Activated gamma-delta T cell (primary cell): Measurements from ENCODE around the gene TNKS2.
"Not testable (repeated sequence)": the region's sequence is repeated elsewhere in the genome, so short reads cannot be mapped to it uniquely, and the experiment has no call there.

Experiments used
- DNase-seq: peaks from one replicate; lab custom pipeline; 2025; lab: John Stamatoyannopoulos, UW

Gene TNKS2

DNA sequence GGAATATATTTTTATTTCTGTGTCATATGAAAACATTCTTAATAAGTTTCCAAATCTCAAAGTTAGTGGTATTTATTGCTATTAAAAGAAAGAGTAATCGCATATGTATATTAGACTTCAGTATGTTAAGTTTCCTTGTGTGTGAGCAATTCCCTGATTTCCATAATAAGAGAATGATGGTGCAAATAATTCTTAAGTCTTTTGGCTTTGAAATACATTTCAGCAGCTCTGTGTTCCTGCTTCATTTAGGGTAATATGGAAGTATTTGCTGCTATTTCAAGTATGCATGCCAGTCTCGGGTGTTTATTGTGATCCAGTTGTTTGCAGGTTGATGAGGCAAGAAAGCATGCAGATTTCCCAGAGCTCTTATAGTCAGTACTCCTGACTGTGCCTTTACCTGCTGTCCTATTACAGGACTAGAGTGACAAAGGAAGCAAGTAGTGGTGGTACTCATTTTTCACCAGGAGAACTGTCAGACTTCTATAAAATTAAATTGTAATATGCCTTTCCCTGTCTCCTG, 67.4 kb downstream of the TNKS2 start:
- no peak for DNase-seq

DNA sequence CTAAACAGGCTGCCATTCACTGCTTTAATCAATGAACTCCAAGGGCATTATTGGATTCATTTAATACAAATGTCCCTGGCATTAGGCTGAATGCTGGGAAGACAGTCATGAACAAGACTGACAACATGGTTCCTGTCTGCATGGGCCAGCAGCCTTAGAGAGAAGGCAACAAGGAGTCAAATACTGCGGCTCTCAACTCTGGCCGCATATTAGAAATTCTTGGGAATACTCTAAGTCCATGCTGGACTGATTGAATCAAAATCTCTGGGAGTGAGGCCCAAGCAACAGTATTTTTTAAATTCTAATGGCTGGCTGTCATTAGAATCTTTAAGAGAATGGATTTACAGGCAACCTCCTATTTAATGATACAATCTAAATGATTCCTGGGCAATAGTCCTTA, 76.9 kb downstream of the TNKS2 start:
- DNase-seq = no peak

DNA sequence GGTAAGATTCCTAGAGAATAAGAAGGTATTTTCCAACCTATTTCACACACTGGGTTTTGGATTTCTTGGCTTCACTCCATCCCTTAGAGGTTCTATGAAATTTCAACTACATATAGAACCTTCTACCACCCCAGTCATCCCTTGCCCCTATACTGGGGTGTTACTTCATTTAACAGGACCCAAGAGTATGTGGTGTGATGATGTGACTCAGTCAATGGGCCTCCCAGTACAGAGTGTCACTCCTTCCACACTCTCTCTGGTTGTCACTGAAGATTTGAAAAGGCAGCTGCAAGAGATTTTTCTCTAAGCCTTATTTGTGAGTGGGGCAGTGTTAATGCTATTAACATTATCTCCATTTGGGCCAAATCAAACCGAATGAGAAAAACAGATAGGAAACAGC, 77.6 kb downstream of the TNKS2 start:
- no peak for DNase-seq

DNA sequence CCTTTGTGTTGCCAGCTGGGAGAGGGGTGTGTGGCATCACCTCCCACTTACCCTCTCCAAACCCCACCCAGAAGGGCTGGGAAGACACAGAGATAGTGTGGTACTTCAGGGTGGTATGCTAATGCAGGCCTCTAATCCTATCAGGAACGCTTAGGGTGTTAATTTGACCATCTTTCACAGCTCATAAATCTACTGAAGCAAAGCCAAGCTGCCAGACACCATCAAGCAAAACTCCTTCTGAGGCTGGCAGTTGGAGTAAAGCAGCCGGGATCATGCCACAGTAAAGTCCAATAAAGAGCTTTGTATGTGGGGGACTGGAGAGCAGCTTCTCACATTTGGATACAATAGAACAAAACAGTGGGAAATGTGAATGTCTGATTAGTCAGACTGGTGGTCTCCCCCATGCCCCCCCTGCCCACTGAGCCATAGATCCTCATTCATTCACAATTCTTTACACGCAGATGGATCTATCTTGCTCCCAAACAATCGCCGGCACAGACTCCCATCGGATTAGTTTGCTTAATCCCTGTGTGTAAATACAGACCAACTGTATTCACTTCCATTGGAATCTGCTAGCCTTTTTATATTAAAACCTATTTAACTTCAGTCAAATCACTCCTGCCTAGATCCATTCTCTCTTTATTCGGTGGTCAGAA, 81.4 kb downstream of the TNKS2 start:
- no peak for DNase-seq

DNA sequence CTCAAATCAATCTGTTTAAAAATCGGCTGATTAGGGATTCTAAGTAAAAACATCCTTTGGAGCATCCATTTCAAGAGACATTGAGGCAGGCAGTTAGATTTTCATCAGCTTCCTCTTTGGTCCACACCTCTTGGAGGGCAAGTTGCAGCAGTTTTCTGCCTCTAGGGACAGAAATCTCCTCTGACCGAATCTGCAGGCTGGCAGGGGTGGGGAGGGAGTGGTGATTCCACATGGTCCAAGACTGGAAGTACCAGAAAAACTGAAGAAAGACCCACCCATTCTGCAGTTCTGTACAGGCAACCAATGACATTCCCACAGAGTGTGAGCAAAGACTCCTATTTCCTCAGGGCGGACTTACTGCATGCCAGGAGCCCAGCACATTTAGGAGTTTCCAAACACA, 82.1 kb downstream of the TNKS2 start:
- DNase-seq = no peak

DNA sequence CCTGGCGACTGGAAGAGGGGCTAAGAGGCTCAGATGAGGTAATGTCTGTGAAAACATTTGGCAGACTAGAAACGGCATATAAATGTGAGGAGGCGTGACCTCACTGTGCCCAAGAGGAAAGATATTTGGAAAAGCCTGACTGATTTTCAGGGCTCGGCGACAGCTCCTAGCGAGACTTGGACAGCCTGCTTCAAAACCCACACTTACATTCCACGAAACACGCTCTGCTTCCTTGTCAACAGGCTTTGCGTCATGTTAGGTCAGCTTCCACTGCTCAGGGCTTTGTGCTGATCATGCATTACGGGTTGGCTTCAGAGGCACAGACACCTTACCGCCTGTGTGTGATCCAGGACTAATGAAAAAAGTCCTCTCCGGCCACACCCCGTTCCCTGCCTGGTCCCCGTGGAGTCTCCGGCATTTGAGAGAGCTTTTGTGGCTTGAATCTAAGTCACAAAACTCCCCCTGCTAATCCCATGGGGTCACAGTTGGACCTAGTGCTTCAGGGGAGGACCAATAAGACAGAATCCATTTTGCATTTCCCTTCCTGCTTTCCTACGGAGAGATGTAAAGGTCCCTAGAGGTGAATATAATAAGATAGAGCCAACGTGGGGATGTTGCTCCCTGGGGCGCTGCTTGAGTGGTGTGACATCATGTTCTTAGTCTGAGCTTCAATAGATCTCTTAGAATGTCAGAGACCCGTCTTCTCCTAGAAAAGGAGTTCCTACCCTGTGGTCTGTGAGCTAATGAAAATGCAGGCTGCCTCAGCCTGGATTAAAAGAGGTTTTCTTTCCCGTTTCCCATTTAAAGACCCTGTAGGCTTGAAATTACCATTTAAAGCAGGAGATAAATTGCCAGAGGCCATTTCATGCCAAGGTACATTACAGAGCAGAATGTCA, 85.6 kb downstream of the TNKS2 start:
- no peak for DNase-seq

DNA sequence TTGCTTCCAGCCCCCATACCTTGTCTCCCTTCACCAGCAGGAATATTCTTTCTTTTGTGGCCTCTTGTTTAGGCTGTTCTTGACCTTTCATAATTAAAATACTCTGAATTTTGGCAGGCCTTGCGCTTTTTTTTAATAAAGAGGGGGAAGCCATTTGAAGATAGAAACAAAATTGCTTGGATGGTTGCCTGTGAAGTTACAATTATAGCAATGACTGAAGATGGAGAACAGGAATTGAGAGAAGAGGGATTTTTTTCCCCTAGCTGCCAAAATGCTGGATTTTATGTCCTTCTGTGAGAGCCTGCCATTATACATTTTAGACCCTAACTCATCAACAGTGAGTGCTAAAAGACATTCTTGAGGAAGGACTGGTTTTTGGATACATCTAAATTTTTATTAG, 86.3 kb downstream of the TNKS2 start:
- no peak for DNase-seq

DNA sequence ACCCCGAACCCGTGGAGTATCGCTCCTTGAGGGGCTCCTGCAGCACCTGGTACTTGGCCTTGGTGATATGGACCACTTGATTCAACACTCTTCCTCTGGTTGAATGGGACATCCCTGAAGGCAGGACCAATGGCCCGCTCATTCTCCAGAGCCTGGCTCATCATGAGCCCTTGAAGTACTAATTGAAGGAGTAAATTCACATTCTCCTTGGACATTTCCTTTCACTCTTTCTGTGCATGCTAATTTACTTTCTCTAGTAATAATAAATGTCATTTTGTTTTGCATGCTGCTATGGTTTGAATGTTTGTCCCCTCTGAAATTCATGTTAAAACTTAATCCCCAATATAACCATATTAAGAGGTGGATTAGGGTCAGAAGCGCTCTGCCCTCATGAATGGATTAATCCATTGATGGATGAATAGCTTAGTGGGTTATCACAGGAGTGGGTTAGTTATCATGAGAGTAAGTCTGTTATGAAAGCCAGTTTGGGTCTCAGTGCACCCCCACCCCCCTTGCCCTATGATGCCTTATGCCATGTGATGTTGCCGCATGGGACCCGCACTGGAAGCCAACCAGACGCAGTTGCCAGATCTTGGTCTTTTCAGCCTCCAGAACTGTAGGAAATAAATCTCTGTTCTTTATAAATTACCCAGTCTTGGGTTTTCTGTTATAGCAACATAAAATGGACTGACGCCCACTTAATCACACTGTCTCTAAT, 87.3 kb downstream of the TNKS2 start:
- no peak for DNase-seq

DNA sequence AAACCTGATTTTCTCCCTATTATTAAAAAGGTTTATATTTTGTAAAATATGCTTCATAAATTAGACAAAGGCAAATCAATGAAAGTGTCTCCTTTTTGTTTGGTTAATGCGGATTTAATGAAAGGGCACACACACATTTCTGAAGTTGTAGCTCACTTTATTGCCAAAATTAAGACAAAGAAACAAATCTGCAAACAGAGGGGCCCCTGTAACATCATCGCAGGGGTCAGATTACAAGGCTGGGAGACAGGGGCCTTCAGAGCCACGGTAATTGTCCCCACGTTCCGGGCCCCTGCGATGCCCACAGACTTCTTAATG, 88.7 kb downstream of the TNKS2 start:
- no peak for DNase-seq

DNA sequence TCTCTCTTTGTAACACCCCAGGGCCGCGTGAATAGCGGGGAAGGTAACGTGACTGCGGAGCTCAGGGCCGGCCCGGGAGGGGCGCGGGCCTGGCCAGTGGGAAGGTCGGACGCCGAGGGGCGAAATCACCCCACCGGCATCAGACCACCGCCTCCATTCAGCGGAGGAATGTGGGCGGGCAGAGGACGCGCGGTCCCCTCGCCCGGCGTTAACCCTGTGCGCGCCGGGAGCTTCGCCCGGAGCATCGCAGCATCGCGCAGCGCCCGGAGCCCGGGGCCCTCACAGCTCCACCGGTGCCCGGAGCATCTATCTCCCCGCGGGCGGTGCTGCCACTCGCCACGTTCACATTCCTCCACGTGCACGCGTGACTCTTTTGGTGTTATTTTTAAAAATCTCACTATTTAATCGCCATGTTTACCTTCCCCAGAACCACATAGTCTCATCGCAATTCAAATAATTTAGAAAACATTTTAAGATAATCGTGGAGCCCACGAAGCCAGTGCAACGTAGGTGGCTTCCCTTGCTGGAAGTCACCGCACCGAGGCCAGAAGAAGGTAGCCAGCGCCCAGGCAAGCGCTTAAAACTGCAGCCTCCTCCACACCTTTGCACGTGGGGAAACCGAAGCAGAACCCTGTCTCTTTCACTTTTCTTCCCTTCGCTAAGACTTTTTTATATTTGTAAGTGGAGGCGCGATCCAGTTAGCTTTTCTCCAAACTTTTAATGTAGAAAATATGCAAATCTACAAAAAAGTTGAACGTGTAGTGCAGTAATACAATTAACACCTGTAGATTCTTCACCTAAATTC, 89.2 kb downstream of the TNKS2 start:
- no peak for DNase-seq

DNA sequence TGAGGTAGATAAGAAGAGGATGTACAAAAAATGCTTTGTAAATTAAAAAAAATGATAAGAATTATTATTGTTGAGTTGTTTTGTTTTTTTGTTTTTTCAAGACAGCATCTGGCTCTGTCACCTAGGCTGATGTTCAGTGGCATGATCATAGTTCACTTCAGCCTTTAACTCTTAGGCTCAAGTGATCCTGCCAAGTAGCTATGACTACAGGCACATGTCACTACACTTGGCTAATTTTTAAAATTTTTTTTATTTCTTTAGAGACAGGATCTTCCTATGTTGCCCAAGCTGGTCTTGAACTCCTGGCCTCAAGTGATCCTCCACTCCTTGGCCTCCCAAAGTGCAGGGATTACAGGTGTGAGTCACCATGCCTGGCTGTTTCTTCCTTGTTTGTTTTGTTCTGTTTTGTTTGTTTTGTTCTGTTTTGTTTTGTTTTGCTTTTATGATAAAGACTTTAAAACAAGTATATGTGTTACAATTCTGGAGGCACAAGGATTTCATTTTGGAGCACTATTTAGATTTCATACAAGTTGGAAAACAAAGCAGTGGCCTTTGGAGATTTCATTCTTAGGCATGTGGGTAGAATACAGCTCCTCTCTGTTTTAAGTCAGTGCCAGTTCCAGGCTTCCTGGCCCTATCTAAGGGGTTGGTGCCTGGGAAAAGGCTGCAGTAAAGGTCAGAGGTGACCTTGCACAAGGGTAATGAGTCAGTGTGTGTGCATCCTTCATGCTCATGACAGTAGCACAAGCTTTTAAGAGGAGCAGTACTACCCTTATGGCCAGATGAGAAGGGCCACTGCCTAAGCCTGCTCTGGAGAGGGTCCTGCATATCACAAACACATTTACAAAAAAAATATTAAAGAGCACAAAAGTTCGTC, 93.1 kb downstream of the TNKS2 start:
- no peak for DNase-seq

DNA sequence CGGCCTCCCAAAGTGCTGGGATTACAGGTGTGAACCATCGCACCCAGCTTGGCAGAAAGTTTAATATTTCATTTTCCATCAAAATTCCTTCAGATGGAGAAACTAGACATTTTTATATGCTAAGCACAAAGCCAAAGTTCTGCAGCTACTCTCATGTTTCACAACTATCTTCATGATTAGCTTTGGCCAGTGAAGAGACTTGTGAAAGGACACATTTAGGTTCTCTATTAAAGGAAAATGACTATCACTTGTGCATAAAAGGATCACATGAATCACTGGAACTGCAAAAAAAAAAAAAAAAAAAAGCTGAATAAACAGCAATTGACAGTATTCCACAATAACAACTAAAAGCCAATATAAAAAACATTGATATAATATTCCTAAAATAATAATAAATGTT, 94.8 kb downstream of the TNKS2 start:
- DNase-seq = no peak

DNA sequence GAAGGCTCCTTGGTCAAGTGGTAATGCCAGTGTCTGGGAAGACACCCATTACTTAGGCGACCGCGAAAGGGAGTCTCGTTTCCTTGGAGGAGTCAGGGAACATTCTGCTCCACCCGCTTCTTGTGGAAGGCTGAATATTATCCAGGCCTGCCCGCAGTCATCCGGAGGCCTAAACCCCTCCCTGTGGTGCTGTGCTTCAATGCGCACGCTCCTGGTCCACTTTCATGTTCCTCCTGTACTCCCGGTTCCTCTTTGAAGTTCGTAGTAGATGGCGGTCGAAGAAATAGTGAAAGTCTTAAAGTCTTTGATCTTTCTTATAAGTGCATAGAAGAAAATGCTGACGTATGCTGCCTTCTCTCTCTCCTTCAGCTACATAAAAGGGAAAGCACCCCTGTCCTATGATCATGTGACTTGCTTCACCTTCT, 96.0 kb downstream of the TNKS2 start:
- DNase-seq = not testable (repeated sequence)

DNA sequence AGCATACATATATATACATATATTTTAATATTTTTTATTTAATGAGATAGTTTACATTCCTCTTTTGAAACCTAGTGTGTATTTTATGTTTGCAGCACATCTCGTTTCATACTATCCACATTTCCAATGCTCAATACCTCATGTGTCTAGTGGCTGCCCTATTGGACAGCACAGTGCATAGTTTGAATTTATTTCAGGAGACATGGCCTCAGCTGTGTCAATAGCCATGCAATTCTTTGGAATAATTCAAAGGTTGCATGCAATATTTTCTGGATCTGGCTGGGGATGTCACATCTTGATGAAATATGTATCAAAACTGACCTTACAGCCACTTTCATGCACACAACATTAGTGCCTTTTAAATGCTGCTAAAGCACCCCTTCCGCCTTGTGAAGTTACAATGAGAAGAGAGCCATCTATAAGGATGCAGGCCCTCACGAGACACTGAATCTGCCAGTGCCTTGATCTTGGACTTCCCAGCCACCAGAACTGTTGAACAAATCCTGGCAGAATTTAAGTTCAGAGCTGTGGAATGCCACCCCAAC, 98.1 kb downstream of the TNKS2 start:
- DNase-seq = no peak

DNA sequence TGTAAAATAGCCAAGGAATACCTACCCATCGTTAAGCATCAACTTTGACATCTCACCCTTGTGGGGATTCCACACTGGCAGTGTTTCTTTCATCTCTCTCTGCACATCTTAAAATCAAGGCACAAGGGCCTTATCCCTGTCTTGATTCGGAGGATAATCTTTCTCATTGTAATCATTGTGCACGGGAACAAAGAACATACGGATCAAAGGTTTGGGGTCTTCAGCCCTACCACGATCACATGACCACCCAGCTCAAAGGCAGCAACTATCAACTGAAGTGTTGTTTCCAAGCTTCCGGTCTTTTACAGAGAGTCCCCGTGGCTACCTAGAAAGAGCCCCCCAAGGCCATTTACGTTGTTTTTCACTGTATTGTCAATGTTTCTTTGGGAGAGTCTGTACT, 99.2 kb downstream of the TNKS2 start:
- no peak for DNase-seq

DNA sequence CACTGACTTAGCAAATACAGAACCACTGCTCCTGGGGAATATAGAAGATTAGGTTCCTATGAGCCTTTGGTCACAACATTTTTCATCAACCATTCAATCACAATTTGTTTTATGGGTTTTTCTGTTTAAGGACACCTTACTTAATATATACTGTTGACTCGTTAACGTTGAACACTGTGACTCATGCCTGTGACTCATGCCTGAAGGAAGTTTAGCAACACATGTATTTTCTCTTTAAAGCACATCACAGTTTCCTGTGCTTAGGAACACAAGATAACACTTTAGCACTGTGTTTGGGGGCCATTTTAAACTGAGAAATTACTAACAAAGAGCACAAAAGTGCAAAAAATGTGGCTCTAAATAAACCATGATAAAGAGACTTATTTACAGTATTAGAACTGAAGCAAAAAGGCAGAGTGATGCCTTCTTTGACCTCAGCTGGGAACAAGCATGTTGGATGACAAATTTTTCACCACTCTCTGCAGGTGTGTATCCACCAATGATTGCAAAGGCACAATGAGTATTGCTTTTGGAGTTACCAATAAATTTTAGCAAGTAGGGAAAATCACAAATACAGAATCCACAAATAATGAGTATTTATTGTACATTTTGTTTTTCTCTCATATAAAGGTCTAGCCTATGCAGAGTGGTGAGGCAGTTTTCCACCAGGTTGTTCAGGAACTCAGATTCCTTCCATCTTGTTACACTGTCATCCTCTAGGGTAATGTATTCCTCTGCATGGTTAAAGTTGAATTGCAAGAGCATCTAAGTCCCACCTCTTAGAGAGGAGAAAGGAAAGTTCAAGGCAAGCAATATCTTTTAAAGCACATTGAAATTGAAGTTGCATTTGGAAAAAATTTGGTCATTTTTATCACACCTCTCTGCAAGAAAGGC, 103.8 kb downstream of the TNKS2 start:
- no peak for DNase-seq

DNA sequence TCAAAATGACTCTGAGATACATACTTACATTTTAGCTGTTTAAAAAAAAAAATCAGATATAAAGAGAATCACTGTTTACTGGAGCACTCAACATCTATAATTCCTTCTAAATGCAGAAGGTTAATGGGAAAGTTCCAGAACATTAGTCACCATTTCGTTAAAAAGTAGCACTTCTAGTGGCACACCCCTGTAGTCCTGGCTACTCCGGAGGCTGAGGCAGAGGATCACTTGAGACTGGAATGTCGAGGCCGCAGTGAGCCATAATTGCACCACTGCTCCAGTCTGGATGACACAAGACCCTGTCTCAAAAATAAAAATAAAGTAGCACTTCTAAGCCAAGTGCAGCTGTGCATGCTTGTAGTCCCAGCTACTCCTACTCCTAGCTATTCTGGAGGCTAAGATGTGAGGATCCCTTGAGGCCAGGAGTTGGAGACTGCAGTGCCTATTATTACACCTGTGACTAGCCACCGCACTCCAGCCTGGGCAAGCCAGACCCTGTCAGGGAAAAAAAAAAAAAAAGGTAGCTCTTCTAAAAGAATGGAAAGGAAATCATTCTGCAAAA, 108.9 kb downstream of the TNKS2 start:
- DNase-seq = no peak

DNA sequence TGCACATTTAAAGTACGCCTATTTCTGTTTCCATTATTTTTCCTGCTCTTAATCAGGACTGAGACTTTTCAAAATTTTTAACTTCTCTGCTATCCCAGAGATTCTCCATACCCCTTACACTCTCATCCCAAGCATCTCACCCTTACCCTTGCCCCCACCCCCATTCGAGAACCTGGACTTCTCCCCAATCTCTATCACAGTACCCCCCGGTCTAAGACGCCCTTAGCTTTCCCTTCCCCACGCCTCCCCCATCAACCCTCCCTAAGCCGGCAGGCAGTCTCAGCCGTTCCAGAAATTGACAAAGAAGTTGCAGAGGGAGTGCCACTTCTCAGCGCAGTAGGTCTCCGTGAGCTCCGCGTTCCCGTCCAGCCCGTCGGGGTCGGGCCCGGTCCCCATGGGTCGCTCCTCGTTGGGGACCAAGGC, 109.7 kb downstream of the TNKS2 start:
- no peak for DNase-seq
